GM12875 (cell line): Measurements from ENCODE around the gene ASTN2.

Experiments
- H3K4me3 ChIP-seq: one replicate; pipeline ENCODE4 v1.5.1; 2011; ENCODE audit warnings: low read depth, low read length, control low read depth
- TF ChIP-seq, protein P1 (sequence below): IDR thresholded peaks from 2 replicates; pipeline ENCODE4 v1.5.1; 2011; ENCODE audit warnings: low read depth, mild to moderate bottlenecking, control low read depth, inconsistent platforms, low read length, moderate library complexity, borderline replicate concordance; ENCODE audit not compliant: insufficient read depth

Gene ASTN2

GRCh38 chr9:117088786-117089185 is 326.1 kb downstream of the ASTN2 start:
- TF ChIP-seq, protein P1, sequence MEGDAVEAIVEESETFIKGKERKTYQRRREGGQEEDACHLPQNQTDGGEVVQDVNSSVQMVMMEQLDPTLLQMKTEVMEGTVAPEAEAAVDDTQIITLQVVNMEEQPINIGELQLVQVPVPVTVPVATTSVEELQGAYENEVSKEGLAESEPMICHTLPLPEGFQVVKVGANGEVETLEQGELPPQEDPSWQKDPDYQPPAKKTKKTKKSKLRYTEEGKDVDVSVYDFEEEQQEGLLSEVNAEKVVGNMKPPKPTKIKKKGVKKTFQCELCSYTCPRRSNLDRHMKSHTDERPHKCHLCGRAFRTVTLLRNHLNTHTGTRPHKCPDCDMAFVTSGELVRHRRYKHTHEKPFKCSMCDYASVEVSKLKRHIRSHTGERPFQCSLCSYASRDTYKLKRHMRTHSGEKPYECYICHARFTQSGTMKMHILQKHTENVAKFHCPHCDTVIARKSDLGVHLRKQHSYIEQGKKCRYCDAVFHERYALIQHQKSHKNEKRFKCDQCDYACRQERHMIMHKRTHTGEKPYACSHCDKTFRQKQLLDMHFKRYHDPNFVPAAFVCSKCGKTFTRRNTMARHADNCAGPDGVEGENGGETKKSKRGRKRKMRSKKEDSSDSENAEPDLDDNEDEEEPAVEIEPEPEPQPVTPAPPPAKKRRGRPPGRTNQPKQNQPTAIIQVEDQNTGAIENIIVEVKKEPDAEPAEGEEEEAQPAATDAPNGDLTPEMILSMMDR = no peak
- no peak overlapping the region for H3K4me3 ChIP-seq

DNA sequence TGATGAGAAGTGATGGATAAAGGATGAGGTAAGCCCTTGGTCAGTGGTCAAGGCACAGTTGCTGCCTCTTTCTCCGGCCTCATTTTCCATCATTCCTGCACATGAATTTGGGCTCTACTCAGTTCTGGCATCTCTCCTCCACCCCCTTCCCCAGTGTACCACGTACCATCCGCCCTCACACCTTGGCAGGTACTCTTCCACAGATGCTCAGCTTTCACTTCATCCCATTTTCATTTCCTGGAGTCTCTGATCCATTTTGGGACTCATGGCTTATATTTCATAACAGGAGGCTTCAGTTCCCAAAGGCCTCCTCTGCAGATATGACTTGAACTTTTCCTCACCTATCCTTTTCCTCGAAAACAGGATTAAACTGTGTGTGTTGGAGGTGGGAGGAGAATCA is 326.7 kb downstream of the ASTN2 start:
- TF ChIP-seq, protein P1 = no peak
- H3K4me3 ChIP-seq = no peak overlapping the region

DNA sequence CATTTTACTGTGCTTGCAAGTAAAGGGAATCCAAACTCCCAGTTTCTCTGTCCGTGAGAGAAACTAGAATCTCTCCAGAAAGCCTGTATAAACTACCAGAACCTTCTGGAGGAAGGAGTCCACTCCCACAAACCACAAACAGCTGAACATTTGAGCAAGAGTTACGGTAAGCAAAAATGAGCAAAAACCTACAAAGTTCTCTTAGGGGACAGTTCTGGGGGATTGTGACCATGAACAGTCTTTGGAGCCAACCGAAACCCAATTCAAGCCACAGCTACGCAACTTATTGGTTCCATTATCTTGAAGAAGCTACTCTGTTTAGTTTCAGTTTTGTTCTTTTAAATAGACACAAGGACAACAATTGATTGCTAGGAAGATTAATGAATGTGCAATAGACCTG is 330.6 kb downstream of the ASTN2 start:
- no peak overlapping the region for H3K4me3 ChIP-seq
- TF ChIP-seq, protein P1 = no peak

DNA sequence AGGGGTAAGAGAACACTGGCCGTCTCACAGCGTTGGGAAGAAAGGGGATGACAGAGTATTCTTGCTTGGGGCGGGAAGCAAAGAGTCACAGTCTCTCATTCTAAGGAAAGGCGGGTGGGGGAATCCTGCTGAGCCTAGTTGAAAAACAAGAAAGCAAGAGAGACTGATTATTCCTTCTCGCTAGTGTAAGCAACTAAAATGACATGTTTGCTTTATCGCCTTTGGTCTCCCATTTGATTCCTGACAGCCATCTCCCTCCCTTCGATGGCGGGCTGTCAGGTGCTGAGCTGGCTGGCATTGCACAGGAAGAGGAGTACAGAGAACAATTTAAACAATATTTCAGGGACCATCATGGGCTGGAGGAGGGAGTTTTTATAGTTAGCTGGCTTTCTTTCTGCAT is 331.3 kb downstream of the ASTN2 start:
- H3K4me3 ChIP-seq = no peak overlapping the region
- TF ChIP-seq, protein P1 = no peak

DNA sequence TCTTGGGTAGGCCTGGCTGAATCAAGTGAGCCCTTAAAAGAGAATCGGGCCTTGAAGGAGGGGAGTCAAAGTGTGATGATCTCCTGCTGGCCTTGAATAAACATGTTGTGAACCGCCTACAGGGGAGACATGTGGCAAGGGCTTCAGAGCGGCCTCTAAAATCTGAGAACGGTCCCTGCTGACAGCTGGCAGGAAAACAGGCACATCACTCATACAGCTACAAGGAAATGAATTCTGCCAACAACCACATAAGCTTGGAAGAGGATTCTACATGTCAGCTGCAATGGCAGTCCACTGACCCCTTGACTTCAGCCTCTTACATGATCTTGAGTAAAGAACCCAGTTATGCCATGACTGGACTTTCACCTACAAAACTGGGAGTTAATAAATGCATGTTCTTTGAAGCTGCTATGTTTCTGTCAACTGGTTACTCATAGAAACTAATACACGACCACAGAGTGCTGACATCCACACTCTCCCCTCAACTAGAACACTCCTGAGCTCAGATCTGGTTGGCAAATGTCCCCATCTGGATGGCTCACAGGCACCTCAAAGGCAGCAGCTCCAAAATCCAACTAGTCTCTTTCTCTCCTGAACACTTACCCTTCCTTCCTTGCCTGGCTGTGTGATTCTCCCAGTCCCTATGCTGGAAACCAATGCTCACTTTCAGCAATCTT is 333.1 kb downstream of the ASTN2 start:
- TF ChIP-seq, protein P1 = no peak
- H3K4me3 ChIP-seq = no peak overlapping the region

- no peak overlapping the region for H3K4me3 ChIP-seq
- TF ChIP-seq, protein P1 = no peak
Observed at GRCh38 chr9:117080765-117081390, 334.0 kb downstream of the ASTN2 start.
